ENCODE results near the gene USF2. TPM values are rescaled to one million over a fixed set of nuclear protein-coding genes. Genes with fewer than 3 reads are reported as not detected.

The USF2 gene
- total RNA-seq, 4 donors from 2014 or later: 98.5 to 172 (median 128) TPM

DNA sequence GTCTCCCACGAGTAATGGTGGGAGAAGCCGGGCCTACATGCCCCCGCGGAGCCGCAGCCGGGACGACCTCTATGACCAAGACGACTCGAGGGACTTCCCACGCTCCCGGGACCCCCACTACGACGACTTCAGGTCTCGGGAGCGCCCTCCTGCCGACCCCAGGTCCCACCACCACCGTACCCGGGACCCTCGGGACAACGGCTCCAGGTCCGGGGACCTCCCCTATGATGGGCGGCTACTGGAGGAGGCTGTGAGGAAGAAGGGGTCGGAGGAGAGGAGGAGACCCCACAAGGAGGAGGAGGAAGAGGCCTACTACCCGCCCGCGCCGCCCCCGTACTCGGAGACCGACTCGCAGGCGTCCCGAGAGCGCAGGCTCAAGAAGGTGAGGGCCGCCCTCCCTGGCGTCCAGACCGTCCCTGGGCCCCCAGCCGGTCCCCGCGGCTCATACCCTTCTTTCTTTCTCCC lies 1.4 kb upstream of the USF2 start:
- peaks cover 0 to 25% (median 6%) of the 10 kb centered on the region in 3 donors for H3K36me3 ChIP-seq
- peak overlapping the region; percentile 76 to 99 (median 96) for H3K27ac ChIP-seq
- H3K9me3 ChIP-seq: no peaks in the 10 kb centered on the region
- H3K27me3 ChIP-seq: no peaks in the 10 kb centered on the region
- no peak for TF ChIP-seq EP300 (IDR thresholded peaks at IDR 0.05)
- peak in 1 of 2 donors; percentile 40 for DNase-seq (ENCODE audit: low spot score in 2 of 2)
- H3K4me3 ChIP-seq: peak overlapping the region; percentile 73 to 97 (median 80)
- peaks cover 0 to 63% (median 14%) of the 10 kb centered on the region in 4 donors for H3K4me1 ChIP-seq
- WGBS, 2 donors: 0 to 1% methylated on average over 32 to 35 of the region's 40 CpGs

- 0 to 1% methylated on average over 44 to 54 of the region's 100 CpGs for WGBS, 2 donors
- Histone ChIP-seq H3K9me3 (no peaks in the 10 kb centered on the region), H3K27me3 (no peaks in the 10 kb centered on the region), H3K4me3 (peak overlapping the region; percentile 73 to 97 (median 80)), H3K27ac (peak overlapping the region; percentile 76 to 99 (median 96)), H3K4me1 (peaks cover 0 to 64% (median 14%) of the 10 kb centered on the region in 4 donors), H3K36me3 (peaks cover 0 to 31% (median 6%) of the 10 kb centered on the region in 3 donors)
- TF ChIP-seq POLR2A (IDR thresholded peaks at IDR 0.05): peak; percentile 82 to 91
- TF ChIP-seq EP300 (IDR thresholded peaks at IDR 0.05): peak in 1 of 2 donors; percentile 80
- TF ChIP-seq, protein P1, sequence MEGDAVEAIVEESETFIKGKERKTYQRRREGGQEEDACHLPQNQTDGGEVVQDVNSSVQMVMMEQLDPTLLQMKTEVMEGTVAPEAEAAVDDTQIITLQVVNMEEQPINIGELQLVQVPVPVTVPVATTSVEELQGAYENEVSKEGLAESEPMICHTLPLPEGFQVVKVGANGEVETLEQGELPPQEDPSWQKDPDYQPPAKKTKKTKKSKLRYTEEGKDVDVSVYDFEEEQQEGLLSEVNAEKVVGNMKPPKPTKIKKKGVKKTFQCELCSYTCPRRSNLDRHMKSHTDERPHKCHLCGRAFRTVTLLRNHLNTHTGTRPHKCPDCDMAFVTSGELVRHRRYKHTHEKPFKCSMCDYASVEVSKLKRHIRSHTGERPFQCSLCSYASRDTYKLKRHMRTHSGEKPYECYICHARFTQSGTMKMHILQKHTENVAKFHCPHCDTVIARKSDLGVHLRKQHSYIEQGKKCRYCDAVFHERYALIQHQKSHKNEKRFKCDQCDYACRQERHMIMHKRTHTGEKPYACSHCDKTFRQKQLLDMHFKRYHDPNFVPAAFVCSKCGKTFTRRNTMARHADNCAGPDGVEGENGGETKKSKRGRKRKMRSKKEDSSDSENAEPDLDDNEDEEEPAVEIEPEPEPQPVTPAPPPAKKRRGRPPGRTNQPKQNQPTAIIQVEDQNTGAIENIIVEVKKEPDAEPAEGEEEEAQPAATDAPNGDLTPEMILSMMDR (IDR thresholded peaks at IDR 0.05): no peak
- DNase-seq (ENCODE audit: low spot score in 2 of 2): peak; percentile 48 to 54
Measured at GRCh38 chr19:35267818-35268535, 785 bp upstream of the USF2 start.

DNA sequence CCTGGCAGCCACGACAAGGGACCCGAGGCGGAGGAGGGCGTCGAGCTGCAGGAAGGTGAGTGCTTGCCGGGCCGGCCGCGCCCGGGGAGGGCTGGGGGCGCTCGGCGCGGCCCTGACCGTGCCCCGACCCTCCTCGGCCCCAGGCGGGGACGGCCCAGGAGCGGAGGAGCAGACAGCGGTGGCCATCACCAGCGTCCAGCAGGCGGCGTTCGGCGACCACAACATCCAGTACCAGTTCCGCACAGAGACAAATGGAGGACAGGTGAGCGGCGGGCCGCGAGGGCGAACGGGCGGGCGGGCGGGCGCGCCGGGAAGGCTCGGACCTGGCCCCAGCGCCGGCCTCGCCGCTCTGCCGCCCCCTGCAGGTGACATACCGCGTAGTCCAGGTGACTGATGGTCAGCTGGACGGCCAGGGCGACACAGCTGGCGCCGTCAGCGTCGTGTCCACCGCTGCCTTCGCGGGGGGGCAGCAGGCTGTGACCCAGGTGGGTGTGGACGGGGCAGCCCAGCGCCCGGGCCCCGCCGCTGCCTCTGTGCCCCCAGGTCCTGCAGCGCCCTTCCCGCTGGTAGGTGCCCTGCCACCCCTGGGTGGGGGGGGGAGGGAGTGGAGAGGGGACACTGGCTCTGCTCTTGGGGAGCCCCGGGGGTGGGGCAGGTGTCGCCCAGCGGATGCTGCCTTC lies 816 bp downstream of the USF2 start:
- peak in 1 of 2 donors; percentile 40 for TF ChIP-seq EP300 (IDR thresholded peaks at IDR 0.05)
- TF ChIP-seq POLR2A (IDR thresholded peaks at IDR 0.05): no peak
- TF ChIP-seq, protein P1 (IDR thresholded peaks at IDR 0.05): peak; percentile 72 to 88 (median 84)
- Histone ChIP-seq H3K27ac (peak overlapping the region; percentile 76 to 96 (median 91)), H3K27me3 (no peaks in the 10 kb centered on the region), H3K4me3 (peak overlapping the region; percentile 62 to 82 (median 73)), H3K4me1 (peaks cover 0 to 72% (median 14%) of the 10 kb centered on the region in 4 donors), H3K36me3 (peaks cover 0 to 47% (median 6%) of the 10 kb centered on the region in 3 donors), H3K9me3 (no peaks in the 10 kb centered on the region)
- DNase-seq (ENCODE audit: low spot score in 2 of 2): peak; percentile 77 to 82
- WGBS, 2 donors: 10 to 28% methylated on average over 5 to 10 of the region's 66 CpGs

DNA sequence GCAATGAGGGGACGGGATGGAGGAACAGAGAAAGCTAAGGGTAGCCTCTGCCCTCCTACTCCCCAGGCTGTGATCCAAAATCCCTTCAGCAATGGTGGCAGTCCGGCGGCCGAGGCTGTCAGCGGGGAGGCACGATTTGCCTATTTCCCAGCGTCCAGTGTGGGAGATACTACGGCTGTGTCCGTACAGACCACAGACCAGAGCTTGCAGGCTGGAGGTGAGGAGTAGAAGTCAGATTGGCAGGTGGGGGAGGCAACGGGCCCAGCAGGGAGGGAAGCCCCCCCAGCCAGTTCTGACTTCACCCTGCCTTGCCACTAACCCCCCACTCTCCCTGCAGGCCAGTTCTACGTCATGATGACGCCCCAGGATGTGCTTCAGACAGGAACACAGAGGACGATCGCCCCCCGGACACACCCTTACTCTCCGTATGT lies 1.6 kb downstream of the USF2 start:
- Histone ChIP-seq H3K27me3 (no peaks in the 10 kb centered on the region), H3K4me1 (peaks cover 0 to 72% (median 9%) of the 10 kb centered on the region in 4 donors), H3K4me3 (no peak overlapping the region), H3K9me3 (no peaks in the 10 kb centered on the region), H3K36me3 (peaks cover 0 to 54% (median 6%) of the 10 kb centered on the region in 3 donors), H3K27ac (peak overlapping the region in 1 of 4 donors; percentile 96)
- no peak for TF ChIP-seq POLR2A (IDR thresholded peaks at IDR 0.05)
- 83 to 87% methylated on average over 16 of the region's 16 CpGs for WGBS, 2 donors
- DNase-seq (ENCODE audit: low spot score in 2 of 2): no peak

DNA sequence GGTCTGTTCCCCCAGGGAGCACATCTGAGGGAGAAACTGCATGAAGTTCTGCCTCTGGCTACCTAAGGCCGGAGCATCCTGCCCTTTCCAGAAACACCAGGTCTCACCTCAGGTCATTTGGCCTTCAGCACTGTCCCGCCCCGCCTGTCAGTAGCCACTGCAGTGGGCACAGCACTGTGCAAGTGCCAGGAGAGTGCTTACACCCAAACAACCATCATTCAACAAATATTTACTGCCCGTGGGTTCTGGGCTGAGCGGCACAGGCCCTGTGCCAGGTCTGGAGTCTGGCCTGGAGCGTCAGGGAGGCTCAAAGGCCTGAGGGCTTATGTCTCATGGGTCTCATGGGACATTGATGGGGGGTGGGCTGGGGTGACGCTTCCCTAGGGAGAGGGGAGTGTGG lies 2.8 kb downstream of the USF2 start:
- H3K4me1 ChIP-seq: peaks cover 0 to 63% (median 7%) of the 10 kb centered on the region in 4 donors
- no peak for DNase-seq (ENCODE audit: low spot score in 2 of 2)
- peaks cover 0 to 66% (median 6%) of the 10 kb centered on the region in 3 donors for H3K36me3 ChIP-seq
- no peak for TF ChIP-seq EP300 (IDR thresholded peaks at IDR 0.05)
- TF ChIP-seq, protein P1 (IDR thresholded peaks at IDR 0.05): no peak
- no peak for TF ChIP-seq POLR2A (IDR thresholded peaks at IDR 0.05)
- no peak overlapping the region for H3K27ac ChIP-seq
- 68 to 72% methylated on average over 7 of the region's 7 CpGs for WGBS, 2 donors
- no peaks in the 10 kb centered on the region for H3K27me3 ChIP-seq
- no peak overlapping the region for H3K4me3 ChIP-seq
- no peaks in the 10 kb centered on the region for H3K9me3 ChIP-seq
